ENCODE results near the gene NTM.

GRCh38 chr11:131584785-131585592 is 214.6 kb downstream of the NTM start:
- peak; percentile 51 for TF ChIP-seq CTCF (IDR thresholded peaks at IDR 0.05; ENCODE audit: low read depth, low read length, poor library complexity, severe bottlenecking)
- no peak for TF ChIP-seq EZH2phosphoT487 (IDR thresholded peaks at IDR 0.05; ENCODE audit: borderline replicate concordance, low read length)
